Progenitor cell of endocrine pancreas (in vitro differentiated cells): ENCODE results near the gene PGAM1. TPM values are rescaled to one million over a fixed set of nuclear protein-coding genes. Genes with fewer than 3 reads are reported as not detected.

Source experiments
- DNase-seq: peaks from one replicate; pipeline ENCODE4 v3.0.0; 2021; ENCODE audit warnings: low spot score; ENCODE audit not compliant: unreplicated experiment
- H3K27ac Mint-ChIP-seq: 2 replicates; pipeline ENCODE4 v1.8.0; 2021; ENCODE audit warnings: mild to moderate bottlenecking, moderate library complexity, mixed read lengths
- H3K27me3 Mint-ChIP-seq: 2 replicates; pipeline ENCODE4 v1.8.0; 2021; ENCODE audit warnings: mixed read lengths
- H3K36me3 Mint-ChIP-seq: 2 replicates; pipeline ENCODE4 v1.8.0; 2022; ENCODE audit warnings: mixed read lengths; ENCODE audit not compliant: insufficient read depth
- H3K4me1 Mint-ChIP-seq: 2 replicates; pipeline ENCODE4 v1.8.0; 2021; ENCODE audit warnings: low read depth, mixed read lengths
- H3K4me3 Mint-ChIP-seq: 2 replicates; pipeline ENCODE4 v1.8.0; 2021; ENCODE audit warnings: low read depth, mild to moderate bottlenecking, moderate library complexity, mixed read lengths
- H3K9me3 Mint-ChIP-seq: 2 replicates; pipeline ENCODE4 v1.8.0; 2021; ENCODE audit warnings: low read depth, mixed read lengths
- CTCF ChIP-seq: fragments of 200-600 bp; sonication (generic); IDR thresholded peaks from one replicate; pipeline ENCODE4 v1.5.0; 2021; ENCODE audit warnings: antibody characterized with exemption, mild to moderate bottlenecking; ENCODE audit not compliant: unreplicated experiment
- total RNA-seq: library from RNA; stranded (reverse); gene quantifications from 2 replicates; pipeline ENCODE4 v1.2.1, GENCODE V29; 2021

Gene PGAM1
- total RNA-seq, 1 donor from 2014 or later: 130 TPM

GRCh38 chr10:97459111-97459510, 33.1 kb downstream of the PGAM1 start:
- no peak overlapping the region for H3K27ac Mint-ChIP-seq
- peaks cover 1% of the 10 kb centered on the region for H3K4me1 Mint-ChIP-seq
- TF ChIP-seq CTCF: no peak
- DNase-seq: no peak
- no peaks in the 10 kb centered on the region for H3K27me3 Mint-ChIP-seq
- H3K36me3 Mint-ChIP-seq: peaks cover 32% of the 10 kb centered on the region
- no peak overlapping the region for H3K4me3 Mint-ChIP-seq
- H3K9me3 Mint-ChIP-seq: no peaks in the 10 kb centered on the region

- no peak for DNase-seq
- peak overlapping the region; percentile 26 for H3K27ac Mint-ChIP-seq
- H3K36me3 Mint-ChIP-seq: peaks cover 32% of the 10 kb centered on the region
- H3K27me3 Mint-ChIP-seq: no peaks in the 10 kb centered on the region
- TF ChIP-seq CTCF: no peak
- peaks cover 2% of the 10 kb centered on the region for H3K4me1 Mint-ChIP-seq
- no peaks in the 10 kb centered on the region for H3K9me3 Mint-ChIP-seq
- H3K4me3 Mint-ChIP-seq: no peak overlapping the region
These were observed 33.9 kb downstream of the PGAM1 start for GRCh38 chr10:97459933-97460332.

GRCh38 chr10:97462309-97462708, 36.3 kb downstream of the PGAM1 start:
- Mint-ChIP-seq H3K4me3 (no peak overlapping the region), H3K9me3 (no peaks in the 10 kb centered on the region), H3K27me3 (no peaks in the 10 kb centered on the region), H3K4me1 (peaks cover 2% of the 10 kb centered on the region), H3K36me3 (peaks cover 29% of the 10 kb centered on the region), H3K27ac (peak overlapping the region; percentile 67)
- no peak for TF ChIP-seq CTCF
- no peak for DNase-seq

- H3K4me3 Mint-ChIP-seq: no peak overlapping the region
- H3K36me3 Mint-ChIP-seq: peaks cover 24% of the 10 kb centered on the region
- peak overlapping the region; percentile 71 for H3K27ac Mint-ChIP-seq
These were observed 37.6 kb downstream of the PGAM1 start for GRCh38 chr10:97463363-97464132.

GRCh38 chr10:97464226-97464625, 38.2 kb downstream of the PGAM1 start:
- Mint-ChIP-seq H3K27ac (no peak overlapping the region), H3K36me3 (peaks cover 22% of the 10 kb centered on the region)

More at GRCh38 chr10:97463363-97464132, 37.6 kb downstream of the PGAM1 start:
- Mint-ChIP-seq H3K9me3 (no peaks in the 10 kb centered on the region), H3K4me1 (peaks cover 2% of the 10 kb centered on the region), H3K27me3 (no peaks in the 10 kb centered on the region)
- peak; percentile 47 for DNase-seq
- TF ChIP-seq CTCF: peak; percentile 86

More at GRCh38 chr10:97464226-97464625, 38.2 kb downstream of the PGAM1 start:
- no peaks in the 10 kb centered on the region for H3K9me3 Mint-ChIP-seq
- H3K4me1 Mint-ChIP-seq: peaks cover 2% of the 10 kb centered on the region
- no peak for TF ChIP-seq CTCF
- H3K4me3 Mint-ChIP-seq: no peak overlapping the region
- no peaks in the 10 kb centered on the region for H3K27me3 Mint-ChIP-seq
- DNase-seq: no peak
